Measurements from ENCODE around the gene DNAL4.

DNAL4 gene

GRCh38 chr22:38741576-38741975 lies 52.4 kb downstream of the DNAL4 start:
- in situ Hi-C loops (cut with MboI; ENCODE audit: low sequenced_read_pairs), result no loop called here

- in situ Hi-C loops (cut with MboI; ENCODE audit: low sequenced_read_pairs), result no loop called here
Measured at GRCh38 chr22:38741166-38741565, 52.8 kb downstream of the DNAL4 start.

- in situ Hi-C loops (cut with MboI; ENCODE audit: low sequenced_read_pairs), result no loop called here
Measured at GRCh38 chr22:38740754-38741153, 53.2 kb downstream of the DNAL4 start.

GRCh38 chr22:38740116-38740723 lies 53.7 kb downstream of the DNAL4 start:
- in situ Hi-C loops (cut with MboI; ENCODE audit: low sequenced_read_pairs), result no loop called here

DNA sequence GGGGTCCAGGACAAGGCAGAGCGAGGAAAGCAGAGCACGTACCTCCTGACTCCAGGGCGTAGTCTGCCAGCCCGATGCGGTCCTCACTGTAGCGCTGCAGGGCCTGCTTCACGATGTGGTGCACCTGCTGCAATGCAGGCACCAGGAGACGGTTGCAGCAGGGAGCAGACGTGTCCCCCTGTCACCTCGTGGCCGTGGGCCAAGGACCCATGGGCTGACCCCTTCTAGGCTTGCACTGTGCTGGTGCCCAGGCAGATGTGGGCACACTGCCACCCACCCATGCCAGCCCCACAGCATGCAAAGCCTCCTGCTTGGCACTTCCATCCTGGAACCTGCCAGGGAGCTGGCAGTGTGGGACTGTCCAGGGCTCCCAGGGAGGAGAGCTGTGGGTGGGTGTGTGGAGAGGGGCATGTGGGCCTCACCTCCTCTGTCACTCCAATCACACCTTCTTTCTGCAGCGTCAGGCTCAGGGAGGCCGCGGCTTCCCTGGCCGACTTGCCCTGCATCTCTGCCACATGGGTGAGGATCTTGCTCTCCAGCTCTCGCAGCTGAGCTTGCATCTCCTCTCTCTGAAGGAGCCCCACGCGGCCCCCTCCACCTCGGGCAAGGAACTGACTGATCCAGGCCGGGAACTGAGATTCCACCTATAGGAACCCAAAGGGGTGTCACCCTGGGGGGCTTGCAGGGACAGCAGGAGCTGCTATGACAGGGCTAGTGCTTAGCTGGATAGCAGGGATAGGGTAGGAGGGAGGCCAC lies 54.5 kb downstream of the DNAL4 start:
- in situ Hi-C loops (cut with MboI; ENCODE audit: low sequenced_read_pairs), result no loop called here

GRCh38 chr22:38738475-38739070 lies 55.4 kb downstream of the DNAL4 start:
- in situ Hi-C loops (cut with MboI; ENCODE audit: low sequenced_read_pairs), result no loop called here

GRCh38 chr22:38737302-38738060 lies 56.5 kb downstream of the DNAL4 start:
- in situ Hi-C loops (cut with MboI; ENCODE audit: low sequenced_read_pairs), result no loop called here

DNA sequence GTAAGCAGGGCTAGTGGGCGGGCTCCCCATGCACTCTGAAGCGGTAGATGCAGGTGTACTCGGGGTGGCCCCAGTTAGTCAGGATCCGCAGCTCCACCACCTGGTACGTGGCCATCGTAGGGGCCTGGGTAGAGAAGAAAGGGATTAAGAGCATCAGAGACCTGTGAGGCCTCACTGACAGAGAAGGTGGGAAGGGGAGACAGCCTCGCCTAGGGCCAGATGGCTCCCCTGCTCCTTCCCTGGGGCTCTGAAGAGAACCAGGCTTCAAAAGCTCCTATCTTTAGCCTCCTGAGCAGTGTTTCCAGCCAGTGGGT lies 57.7 kb downstream of the DNAL4 start:
- in situ Hi-C loops (cut with MboI; ENCODE audit: low sequenced_read_pairs), result no loop called here

GRCh38 chr22:38735465-38736256 lies 58.3 kb downstream of the DNAL4 start:
- in situ Hi-C loops (cut with MboI; ENCODE audit: low sequenced_read_pairs), result no loop called here

GRCh38 chr22:38735126-38735464 lies 58.8 kb downstream of the DNAL4 start:
- in situ Hi-C loops (cut with MboI; ENCODE audit: low sequenced_read_pairs), result no loop called here

DNA sequence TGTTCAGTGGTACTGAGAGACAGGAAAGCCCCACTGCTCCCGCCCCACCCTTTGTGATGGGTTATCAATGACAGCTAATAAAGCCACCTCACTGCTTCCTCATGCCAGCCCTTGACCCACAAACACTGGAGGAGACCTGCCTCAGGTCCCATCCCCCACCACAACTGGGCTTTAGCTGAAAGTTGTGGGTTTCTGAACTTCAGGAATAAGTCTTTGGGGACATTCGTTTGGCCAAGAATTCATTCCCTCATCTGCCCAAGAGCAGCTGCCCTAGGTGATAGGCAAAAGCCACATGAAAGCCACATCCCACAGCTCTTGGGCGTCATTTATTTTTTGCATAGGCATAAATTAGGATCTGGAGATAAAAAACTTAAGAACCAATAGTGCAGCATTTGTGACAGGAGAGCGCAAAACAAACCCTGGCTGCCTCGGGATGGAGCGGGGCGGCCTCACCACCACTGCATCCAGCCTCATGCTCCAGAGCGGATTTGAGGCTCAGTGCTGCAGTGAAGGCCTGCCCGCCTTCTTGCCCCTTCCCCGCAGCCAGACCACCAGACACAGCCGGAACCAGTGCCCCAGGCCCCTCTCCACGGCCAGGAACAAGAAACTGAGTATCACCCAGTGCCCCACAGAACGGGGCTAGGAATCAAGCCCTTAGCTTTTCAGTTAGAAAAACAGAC lies 59.4 kb downstream of the DNAL4 start:
- in situ Hi-C loops (cut with MboI; ENCODE audit: low sequenced_read_pairs), result no loop called here

DNA sequence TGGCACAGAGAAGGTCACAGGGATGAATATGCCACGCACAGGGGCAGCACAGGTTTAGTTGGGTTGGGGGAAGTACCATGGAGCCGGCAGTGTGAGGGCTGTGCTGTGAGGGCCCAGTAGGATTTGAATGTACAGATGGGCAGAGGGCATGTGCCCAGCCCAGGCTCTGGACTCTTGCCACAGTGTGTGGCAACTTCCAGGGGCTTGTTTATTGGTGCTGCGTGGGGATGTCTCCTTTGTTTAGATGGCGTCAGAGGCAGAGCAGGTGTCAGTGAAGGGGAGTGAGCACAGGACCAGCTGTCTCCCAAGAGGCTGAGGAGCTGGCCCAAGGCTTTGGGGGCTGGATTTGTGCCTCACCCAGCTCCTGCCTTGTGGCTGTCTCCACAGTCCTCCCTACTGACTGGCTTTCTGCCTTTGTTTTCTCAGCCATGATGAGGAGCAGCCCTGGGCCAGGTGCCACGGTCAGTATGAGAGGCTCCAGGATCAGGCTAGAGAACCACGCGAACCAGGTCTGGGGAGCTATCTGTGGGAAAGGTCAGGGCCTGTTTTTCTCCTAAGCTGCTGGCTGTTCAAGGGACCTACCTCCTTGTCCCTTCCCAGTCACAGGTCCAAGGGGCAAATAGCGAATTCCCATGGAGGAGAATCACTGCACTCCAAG lies 60.1 kb downstream of the DNAL4 start:
- in situ Hi-C loops (cut with MboI; ENCODE audit: low sequenced_read_pairs), result no loop called here

DNA sequence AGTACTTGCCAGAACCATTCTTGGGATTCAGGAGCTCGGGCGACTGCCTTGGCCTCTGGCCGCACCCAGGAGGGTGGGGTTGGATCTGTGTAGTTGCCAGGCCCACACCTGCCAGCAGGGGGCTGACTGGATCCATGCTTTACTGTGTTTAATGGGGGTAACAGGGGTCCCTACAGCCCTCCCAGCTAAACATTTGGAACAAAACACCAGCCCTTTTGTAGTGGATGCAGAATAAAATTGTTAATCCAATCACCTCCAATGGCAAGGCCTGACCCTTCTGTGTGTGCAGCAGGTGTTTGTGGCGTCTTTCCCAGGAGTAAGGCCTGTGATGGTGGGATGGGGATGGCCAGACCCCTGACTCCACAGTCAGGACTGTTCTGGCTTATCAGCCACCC lies 60.6 kb downstream of the DNAL4 start:
- in situ Hi-C loops (cut with MboI; ENCODE audit: low sequenced_read_pairs), result no loop called here

DNA sequence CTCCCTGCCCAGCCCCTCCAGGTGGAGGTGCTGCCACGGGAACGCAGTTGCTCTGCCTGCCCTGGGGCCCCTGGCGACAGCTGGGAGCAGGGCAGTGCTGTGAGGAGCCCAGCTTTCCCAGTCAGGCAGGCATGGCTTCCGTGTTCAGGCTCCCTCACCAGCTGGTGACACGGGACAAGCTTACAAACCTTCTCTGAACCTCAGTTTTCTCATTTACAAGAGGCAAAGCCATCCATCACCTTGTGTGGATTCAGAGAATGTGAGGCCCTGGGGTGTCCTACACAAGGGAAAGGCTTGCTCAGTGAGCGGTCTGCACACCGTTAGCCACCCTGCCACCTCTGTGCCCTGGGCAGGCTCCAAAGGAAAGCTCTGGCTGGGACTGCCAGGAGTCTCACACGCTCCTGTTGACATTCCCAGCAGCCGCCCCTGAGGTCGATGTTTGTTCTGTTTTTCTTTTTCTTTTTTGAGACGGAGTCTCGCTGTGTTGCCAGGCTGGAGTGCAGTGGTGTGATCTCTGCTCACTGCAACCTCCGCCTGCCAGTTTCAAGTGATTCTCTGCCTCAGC lies 61.6 kb downstream of the DNAL4 start:
- in situ Hi-C loops (cut with MboI; ENCODE audit: low sequenced_read_pairs), result no loop called here

GRCh38 chr22:38731703-38732161 lies 62.2 kb downstream of the DNAL4 start:
- in situ Hi-C loops (cut with MboI; ENCODE audit: low sequenced_read_pairs), result no loop called here

- in situ Hi-C loops (cut with MboI; ENCODE audit: low sequenced_read_pairs), result no loop called here
Measured at GRCh38 chr22:38730411-38730871, 63.5 kb downstream of the DNAL4 start.

DNA sequence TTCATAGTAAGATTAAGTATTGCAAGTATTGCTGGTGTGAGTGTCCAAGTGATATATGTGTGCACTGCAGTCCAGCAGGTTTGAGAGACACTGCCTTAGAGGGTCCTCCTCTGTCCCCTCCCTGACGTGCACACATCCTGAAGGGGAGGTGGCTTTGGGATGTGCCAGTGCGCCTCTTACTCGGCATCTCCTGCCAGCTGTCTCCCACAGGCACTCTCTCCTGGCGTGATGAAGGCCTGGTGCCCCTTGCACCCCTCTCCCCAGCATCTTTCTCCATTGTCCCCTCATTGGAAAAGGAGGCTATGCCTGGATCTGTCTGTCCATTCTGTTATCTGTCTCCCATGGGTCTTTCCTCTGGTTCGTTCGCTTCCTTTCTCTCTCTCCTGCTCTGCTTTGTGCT lies 64.0 kb downstream of the DNAL4 start:
- in situ Hi-C loops (cut with MboI; ENCODE audit: low sequenced_read_pairs), result no loop called here

DNA sequence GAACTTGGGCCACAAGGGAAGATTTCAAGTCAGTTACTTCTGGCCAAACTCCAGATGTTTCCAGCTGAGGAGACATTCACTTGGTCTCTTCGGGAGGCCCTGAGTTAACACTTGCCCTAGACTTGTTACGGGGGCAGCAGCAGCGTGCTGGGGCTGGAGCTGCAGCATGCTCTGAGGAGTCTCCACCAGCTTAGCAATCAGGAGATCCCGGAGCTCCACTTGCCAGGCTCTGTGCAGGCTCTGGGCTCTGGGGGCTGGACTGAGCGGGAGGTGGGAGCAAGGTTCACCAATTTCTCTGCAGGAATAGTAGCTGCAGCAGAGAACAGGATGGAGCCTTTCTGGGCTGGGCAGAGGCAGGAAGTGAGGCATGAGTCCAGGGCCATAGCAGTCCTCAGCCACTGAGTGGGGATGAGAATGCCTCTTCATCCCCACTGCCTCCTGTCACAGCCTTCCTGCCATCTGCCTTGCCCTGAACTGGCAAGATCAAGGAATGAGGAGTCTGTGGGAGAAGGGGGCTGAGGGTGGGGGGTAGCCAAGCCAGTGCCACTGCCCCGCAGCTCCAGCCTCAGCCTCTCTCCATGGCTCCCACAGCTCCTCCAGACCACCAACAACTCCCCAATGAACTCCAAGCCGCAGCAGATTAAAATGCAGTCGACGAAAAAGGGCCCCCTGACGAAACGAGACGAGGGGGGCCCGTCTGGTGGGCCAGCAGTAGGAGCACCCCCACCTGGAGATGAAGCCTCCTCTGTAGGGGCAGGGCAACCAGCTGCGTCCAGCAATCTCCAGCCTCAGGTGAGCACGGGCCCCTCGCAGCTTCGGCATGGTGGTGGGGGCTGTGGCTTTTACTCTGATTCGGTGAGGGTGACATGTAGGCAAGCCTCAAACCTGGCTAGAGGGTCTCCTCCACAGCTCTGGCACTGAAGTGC lies 64.8 kb downstream of the DNAL4 start:
- in situ Hi-C loops (cut with MboI; ENCODE audit: low sequenced_read_pairs), result no loop called here
